Skeletal muscle tissue (tissue), 4 donors: ENCODE data around the gene SYT8. TPM values are rescaled to one million over a fixed set of nuclear protein-coding genes. Genes with fewer than 3 reads are reported as not detected.
"Not testable (repeated sequence)": the region's sequence is repeated elsewhere in the genome, so short reads cannot be mapped to it uniquely, and the experiment has no call there.

ENCODE experiments used
- H3K27ac ChIP-seq: one replicate; pipeline ENCODE4 v1.7.0; 2013; ENCODE audit warnings: mild to moderate bottlenecking, low read depth, low read length, inconsistent platforms
- H3K27me3 ChIP-seq, 3 donors: one replicate each; pipeline ENCODE4 v1.7.0; 2013; ENCODE audit warnings: low read length in 3 of 3; ENCODE audit not compliant: control insufficient read depth in 3 of 3, insufficient read depth in 3 of 3
- H3K36me3 ChIP-seq, 3 donors: one replicate each; pipeline ENCODE4 v1.7.0; 2013; ENCODE audit warnings: low read length in 3 of 3; ENCODE audit not compliant: control insufficient read depth in 3 of 3, insufficient read depth in 3 of 3
- H3K4me1 ChIP-seq, 3 donors: one replicate each; pipeline ENCODE4 v1.7.0; 2013; ENCODE audit warnings: low read length in 3 of 3, mild to moderate bottlenecking in 3 of 3; ENCODE audit not compliant: control insufficient read depth in 3 of 3, insufficient read depth in 3 of 3
- H3K4me3 ChIP-seq, 3 donors: one replicate each; pipeline ENCODE4 v1.7.0; 2013; ENCODE audit warnings: low read length in 3 of 3
- H3K9ac ChIP-seq, 3 donors: one replicate each; pipeline ENCODE4 v1.7.0; 2013; ENCODE audit warnings: low read length in 3 of 3, mild to moderate bottlenecking in 3 of 3, moderate library complexity in 2 of 3, low read depth in 1 of 3
- H3K9me3 ChIP-seq, 3 donors: one replicate each; pipeline ENCODE4 v1.7.0; 2013; ENCODE audit warnings: low read length in 3 of 3; ENCODE audit not compliant: control insufficient read depth in 3 of 3
- total RNA-seq: library from RNA; depleted of rRNA; stranded (reverse); fragments of >200 nt; gene quantifications from one replicate; pipeline ENCODE4 v1.2.3, GENCODE V29; 2014
- donor health status: Osteomylitis.

The SYT8 gene
- total RNA-seq, 1 donor from 2014 or later, result not detected

GRCh38 chr11:1803835-1804519, 30.8 kb upstream of the SYT8 start:
- H3K9ac ChIP-seq, H3K9me3 ChIP-seq, H3K4me1 ChIP-seq, H3K4me3 ChIP-seq, H3K36me3 ChIP-seq, H3K27ac ChIP-seq: not testable (repeated sequence)
- H3K27me3 ChIP-seq, result peaks cover 26 to 33% (median 28%) of the 10 kb centered on the region in 3 donors

- Histone ChIP-seq H3K9me3 (no peaks in the 10 kb centered on the region), H3K4me1 (no peaks in the 10 kb centered on the region), H3K36me3 (no peaks in the 10 kb centered on the region), H3K27me3 (peaks cover 26 to 33% (median 28%) of the 10 kb centered on the region in 3 donors), H3K4me3 (no peak overlapping the region), H3K9ac (no peak overlapping the region), H3K27ac (no peak overlapping the region)
Observed at GRCh38 chr11:1805525-1805924, 29.3 kb upstream of the SYT8 start.

GRCh38 chr11:1807264-1807995, 27.4 kb upstream of the SYT8 start:
- no peak overlapping the region for H3K9ac ChIP-seq
- H3K27ac ChIP-seq, result no peak overlapping the region
- H3K36me3 ChIP-seq, result no peaks in the 10 kb centered on the region
- H3K9me3 ChIP-seq, result peaks cover 0 to 3% (median 0%) of the 10 kb centered on the region in 3 donors
- H3K27me3 ChIP-seq, result peaks cover 26 to 28% (median 28%) of the 10 kb centered on the region in 3 donors
- H3K4me3 ChIP-seq, result no peak overlapping the region
- no peaks in the 10 kb centered on the region for H3K4me1 ChIP-seq

GRCh38 chr11:1810761-1811160, 24.0 kb upstream of the SYT8 start:
- Histone ChIP-seq H3K36me3 (no peaks in the 10 kb centered on the region), H3K9me3 (peaks cover 0 to 3% (median 0%) of the 10 kb centered on the region in 3 donors), H3K27ac (no peak overlapping the region), H3K4me1 (no peaks in the 10 kb centered on the region), H3K9ac (no peak overlapping the region), H3K4me3 (no peak overlapping the region), H3K27me3 (peaks cover 12 to 23% (median 13%) of the 10 kb centered on the region in 3 donors)

- Histone ChIP-seq H3K9ac (no peak overlapping the region), H3K9me3 (peaks cover 0 to 3% (median 0%) of the 10 kb centered on the region in 3 donors), H3K4me1 (no peaks in the 10 kb centered on the region), H3K4me3 (no peak overlapping the region), H3K36me3 (no peaks in the 10 kb centered on the region), H3K27me3 (peaks cover 8 to 22% (median 15%) of the 10 kb centered on the region in 3 donors), H3K27ac (no peak overlapping the region)
Observed at GRCh38 chr11:1812274-1812673, 22.5 kb upstream of the SYT8 start.

GRCh38 chr11:1812801-1813200, 22.0 kb upstream of the SYT8 start:
- Histone ChIP-seq H3K27ac (no peak overlapping the region), H3K27me3 (peaks cover 5 to 18% (median 12%) of the 10 kb centered on the region in 3 donors), H3K4me3 (no peak overlapping the region), H3K36me3 (no peaks in the 10 kb centered on the region), H3K4me1 (no peaks in the 10 kb centered on the region), H3K9ac (no peak overlapping the region), H3K9me3 (peaks cover 0 to 4% (median 0%) of the 10 kb centered on the region in 3 donors)

GRCh38 chr11:1813356-1813755, 21.4 kb upstream of the SYT8 start:
- H3K27ac ChIP-seq, H3K9ac ChIP-seq, H3K4me3 ChIP-seq, H3K4me1 ChIP-seq, H3K9me3 ChIP-seq, H3K36me3 ChIP-seq: not testable (repeated sequence)
- peaks cover 3 to 15% (median 8%) of the 10 kb centered on the region in 3 donors for H3K27me3 ChIP-seq

GRCh38 chr11:1814691-1815090, 20.1 kb upstream of the SYT8 start:
- H3K27me3 ChIP-seq, result peaks cover 3 to 15% (median 8%) of the 10 kb centered on the region in 3 donors
- no peaks in the 10 kb centered on the region for H3K36me3 ChIP-seq
- no peak overlapping the region for H3K4me3 ChIP-seq
- no peaks in the 10 kb centered on the region for H3K4me1 ChIP-seq
- no peak overlapping the region for H3K9ac ChIP-seq
- H3K27ac ChIP-seq, result no peak overlapping the region
- H3K9me3 ChIP-seq, result peaks cover 0 to 7% (median 7%) of the 10 kb centered on the region in 3 donors

GRCh38 chr11:1815311-1815710, 19.5 kb upstream of the SYT8 start:
- Histone ChIP-seq H3K4me1 (no peaks in the 10 kb centered on the region), H3K9me3 (peaks cover 0 to 7% (median 7%) of the 10 kb centered on the region in 3 donors), H3K27ac (no peak overlapping the region), H3K36me3 (no peaks in the 10 kb centered on the region), H3K27me3 (peaks cover 3 to 15% (median 8%) of the 10 kb centered on the region in 3 donors), H3K4me3 (no peak overlapping the region), H3K9ac (no peak overlapping the region)

- Histone ChIP-seq H3K27ac (no peak overlapping the region), H3K4me1 (no peaks in the 10 kb centered on the region), H3K9me3 (peaks cover 0 to 7% (median 7%) of the 10 kb centered on the region in 3 donors), H3K27me3 (peaks cover 3 to 15% (median 8%) of the 10 kb centered on the region in 3 donors), H3K4me3 (no peak overlapping the region), H3K36me3 (no peaks in the 10 kb centered on the region), H3K9ac (no peak overlapping the region)
Observed at GRCh38 chr11:1815751-1816150, 19.0 kb upstream of the SYT8 start.
